NCI-H345 treated with DMSO at 0.1 percent for 48 hours (cell line): Measurements from ENCODE around the gene KCTD21.

Source experiments
- DNase-seq: peaks from one replicate; lab custom pipeline; 2025; ENCODE audit not compliant: unreplicated experiment; lab: John Stamatoyannopoulos, UW

Gene KCTD21

DNA sequence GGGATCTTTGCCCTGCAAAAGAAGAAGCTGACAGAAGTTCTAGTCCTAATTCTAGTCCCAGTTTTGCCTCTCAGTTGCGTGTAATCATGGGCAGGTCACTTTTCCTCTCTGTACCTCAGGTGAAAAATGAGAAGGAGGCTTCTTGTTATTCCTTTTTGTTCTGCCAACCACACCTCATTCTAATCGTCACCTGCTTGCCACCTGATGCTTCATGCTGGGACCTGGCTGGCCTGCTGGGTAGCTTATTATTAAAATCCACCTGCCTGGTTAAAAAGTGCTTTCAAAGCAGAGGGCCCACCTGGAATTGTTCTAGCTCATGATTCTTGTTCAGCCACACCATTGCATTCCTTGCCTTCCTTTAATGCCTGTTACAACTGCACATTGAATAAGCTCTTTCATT, 40.6 kb downstream of the KCTD21 start:
- DNase-seq = peak; percentile 97

GRCh38 chr11:78145511-78146025, 42.9 kb downstream of the KCTD21 start:
- DNase-seq = no peak

DNA sequence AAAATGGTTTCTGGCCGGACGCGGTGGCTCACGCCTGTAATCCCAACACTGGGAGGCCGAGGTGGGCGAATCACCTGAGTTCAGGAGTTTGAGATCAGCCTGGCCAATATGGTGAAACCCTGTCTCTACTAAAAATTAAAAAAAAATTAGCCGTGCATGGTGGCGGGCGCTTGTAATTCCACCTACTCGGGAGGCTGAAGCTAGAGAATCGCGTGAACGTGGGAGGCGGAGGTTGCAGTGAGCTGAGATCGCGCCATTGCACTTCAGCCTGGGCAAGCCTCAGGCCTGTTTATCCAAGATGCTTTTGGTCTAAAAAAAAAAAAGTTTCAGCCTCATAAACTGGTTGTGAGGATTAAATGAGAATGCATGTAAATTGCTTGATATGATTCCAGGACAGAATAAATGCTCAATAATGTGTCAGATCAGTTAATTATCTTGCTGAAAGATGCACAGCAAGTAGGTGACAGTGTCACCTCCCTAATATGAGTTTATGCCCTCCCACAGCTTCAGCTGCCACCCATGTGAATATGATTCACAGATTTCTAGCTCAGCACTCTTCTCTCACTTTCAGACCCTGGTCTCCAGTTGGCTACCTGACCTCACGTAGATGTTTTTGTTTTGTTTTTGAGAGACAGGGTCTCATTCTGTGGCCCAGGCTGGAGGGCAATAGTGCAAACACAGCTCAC, 47.9 kb downstream of the KCTD21 start:
- DNase-seq = no peak

DNA sequence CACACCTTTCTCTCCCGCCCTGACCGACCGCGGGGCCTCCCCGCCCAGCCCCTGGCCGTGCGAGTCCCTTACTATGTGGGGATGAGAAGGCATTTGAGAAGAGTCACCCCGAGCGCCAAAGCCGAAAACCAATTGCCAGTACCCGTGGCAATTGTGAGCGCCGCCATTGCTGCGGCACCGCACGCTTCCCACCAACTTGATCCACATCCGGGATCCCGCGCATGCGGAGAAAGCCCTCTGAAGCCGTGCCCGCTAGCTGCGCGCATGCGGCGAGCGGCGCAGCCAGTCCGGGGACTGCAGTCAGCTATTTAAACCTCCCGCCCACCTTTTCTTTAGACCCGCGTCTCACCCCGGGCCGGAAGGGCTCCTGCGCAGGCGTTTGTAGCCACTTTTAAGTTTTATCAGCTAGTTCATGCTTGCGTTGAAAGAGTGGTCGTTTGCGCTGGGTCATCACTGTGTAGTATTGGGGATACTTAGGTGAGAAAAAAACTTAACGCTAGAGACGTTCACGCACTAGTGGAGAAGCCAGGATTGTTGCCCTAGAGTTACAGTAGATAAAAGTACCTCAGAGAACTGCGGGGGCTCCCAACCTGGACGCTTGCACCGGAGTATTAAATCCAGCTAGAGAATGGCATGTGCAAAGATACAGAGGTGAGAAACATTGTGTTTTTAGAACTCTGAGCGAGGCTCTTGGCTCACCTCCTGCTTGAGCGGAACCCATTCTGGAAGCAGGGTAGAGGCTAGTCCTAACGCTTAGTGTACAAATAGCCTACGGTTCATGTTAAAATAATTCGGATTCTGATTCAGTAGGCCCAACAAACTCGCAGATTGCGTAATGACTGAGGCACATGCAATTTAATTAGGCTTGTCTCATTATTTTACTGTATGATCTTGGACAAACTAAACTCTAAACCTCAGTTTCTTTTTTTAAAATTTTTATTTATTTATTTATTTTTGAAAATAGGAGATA, 48.7 kb downstream of the KCTD21 start, which contains the start of gene ALG8:
TSS of gene ALG8 (minus strand) at position 205 of the 970 bp plus-strand sequence. CDS start at position 167, 38 bp downstream.
- DNase-seq = peak; percentile 97

GRCh38 chr11:78138694-78139421, 49.6 kb downstream of the KCTD21 start:
- no peak for DNase-seq

DNA sequence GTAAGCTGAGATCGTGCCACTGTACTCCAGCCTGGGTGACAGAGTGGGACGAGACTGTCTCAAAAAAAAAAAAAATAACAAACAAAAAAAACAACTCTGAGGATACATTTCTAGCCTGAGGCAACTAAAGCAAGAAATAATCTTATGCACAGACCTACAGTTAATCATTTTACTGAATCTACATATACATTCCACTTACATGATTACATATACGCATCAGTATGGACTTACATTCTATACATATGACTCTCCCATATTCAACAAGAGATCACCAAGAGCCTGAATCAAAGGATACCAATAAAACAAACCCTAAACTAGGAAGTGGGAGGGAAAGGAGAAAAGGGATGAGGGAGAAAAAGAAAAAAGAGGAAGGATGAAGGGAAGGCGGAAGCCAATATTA, 50.1 kb downstream of the KCTD21 start:
- DNase-seq = no peak

DNA sequence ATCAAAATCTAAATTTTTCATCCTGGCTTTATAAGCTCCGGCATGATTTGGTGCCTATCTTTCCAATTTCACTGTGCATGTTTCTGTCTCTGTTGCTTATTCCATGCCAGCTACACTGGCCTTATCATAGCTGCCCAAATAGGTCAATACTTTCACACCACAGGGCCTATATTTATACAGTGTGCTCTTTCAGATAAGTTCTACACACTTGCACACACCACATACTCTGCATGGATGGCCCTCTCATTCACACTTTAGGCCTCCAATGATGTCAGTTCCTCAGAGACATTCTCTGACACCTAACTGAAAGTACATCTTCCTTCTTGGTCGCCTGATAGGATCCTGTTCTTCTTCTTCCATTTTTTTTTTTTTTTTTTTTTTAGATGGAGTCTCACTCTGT, 56.0 kb downstream of the KCTD21 start:
- DNase-seq = no peak

DNA sequence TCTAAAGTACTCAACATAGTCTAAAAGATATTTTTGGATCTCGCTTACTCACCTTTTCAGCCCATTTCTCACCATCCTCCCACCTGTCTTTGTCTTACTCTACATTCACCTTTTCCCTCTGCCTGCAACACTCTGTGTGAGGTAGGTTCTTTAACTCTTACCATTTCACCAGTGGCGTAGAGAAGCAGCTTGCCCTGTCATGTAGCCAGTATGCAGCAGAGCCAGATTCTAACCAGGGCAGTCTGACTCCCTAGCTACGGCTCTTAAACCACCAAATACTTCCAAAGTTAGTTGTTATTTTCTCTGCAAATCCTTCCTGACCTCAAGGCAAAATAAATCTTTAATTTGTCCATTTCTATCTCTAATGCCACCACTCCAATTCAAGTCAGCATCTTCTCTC, 56.5 kb downstream of the KCTD21 start:
- no peak for DNase-seq

DNA sequence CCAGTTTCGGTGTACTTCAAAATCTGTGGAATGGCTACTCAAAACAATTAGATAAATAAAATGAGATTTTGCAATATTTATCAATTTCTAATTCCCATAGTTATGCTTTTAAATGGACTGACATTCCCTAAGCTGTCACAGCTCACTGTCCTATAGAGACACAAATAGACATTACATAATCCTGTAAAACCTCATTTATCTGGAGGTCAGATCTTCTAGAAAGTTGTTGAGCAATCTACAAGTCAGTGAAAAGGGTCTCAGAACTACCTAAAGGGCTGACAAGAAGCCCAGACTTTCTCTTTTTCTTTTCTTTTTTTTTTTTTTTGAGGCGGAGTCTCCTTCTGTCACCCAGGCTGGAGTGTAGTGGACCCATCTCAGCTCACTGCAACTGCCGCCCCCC, 61.0 kb downstream of the KCTD21 start:
- DNase-seq = no peak
